HL-60 (cell line): ENCODE measurements around the gene MAPKAPK3.

Source experiments
- CTCF ChIP-seq: IDR thresholded peaks from one replicate; pipeline ENCODE4 v1.5.1; 2011; ENCODE audit warnings: low read length, control low read depth, inconsistent platforms; ENCODE audit not compliant: insufficient read depth
- GABPA ChIP-seq: IDR thresholded peaks from 2 replicates; pipeline ENCODE4 v1.6.1; 2012; ENCODE audit warnings: low read depth
- TF ChIP-seq, protein P1 (sequence below): IDR thresholded peaks from 2 replicates; pipeline ENCODE4 v1.6.1; 2012; ENCODE audit warnings: low read depth; ENCODE audit not compliant: insufficient replicate concordance

GRCh38 chr3:50652709-50653108 lies 35.8 kb downstream of the MAPKAPK3 start:
- TF ChIP-seq CTCF (peak; percentile 0), GABPA (no peak)
- TF ChIP-seq, protein P1, sequence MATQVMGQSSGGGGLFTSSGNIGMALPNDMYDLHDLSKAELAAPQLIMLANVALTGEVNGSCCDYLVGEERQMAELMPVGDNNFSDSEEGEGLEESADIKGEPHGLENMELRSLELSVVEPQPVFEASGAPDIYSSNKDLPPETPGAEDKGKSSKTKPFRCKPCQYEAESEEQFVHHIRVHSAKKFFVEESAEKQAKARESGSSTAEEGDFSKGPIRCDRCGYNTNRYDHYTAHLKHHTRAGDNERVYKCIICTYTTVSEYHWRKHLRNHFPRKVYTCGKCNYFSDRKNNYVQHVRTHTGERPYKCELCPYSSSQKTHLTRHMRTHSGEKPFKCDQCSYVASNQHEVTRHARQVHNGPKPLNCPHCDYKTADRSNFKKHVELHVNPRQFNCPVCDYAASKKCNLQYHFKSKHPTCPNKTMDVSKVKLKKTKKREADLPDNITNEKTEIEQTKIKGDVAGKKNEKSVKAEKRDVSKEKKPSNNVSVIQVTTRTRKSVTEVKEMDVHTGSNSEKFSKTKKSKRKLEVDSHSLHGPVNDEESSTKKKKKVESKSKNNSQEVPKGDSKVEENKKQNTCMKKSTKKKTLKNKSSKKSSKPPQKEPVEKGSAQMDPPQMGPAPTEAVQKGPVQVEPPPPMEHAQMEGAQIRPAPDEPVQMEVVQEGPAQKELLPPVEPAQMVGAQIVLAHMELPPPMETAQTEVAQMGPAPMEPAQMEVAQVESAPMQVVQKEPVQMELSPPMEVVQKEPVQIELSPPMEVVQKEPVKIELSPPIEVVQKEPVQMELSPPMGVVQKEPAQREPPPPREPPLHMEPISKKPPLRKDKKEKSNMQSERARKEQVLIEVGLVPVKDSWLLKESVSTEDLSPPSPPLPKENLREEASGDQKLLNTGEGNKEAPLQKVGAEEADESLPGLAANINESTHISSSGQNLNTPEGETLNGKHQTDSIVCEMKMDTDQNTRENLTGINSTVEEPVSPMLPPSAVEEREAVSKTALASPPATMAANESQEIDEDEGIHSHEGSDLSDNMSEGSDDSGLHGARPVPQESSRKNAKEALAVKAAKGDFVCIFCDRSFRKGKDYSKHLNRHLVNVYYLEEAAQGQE: no peak
